AG09309 (cell line): ENCODE measurements around the gene C9orf43.
"Not testable (repeated sequence)": the region's sequence is repeated elsewhere in the genome, so short reads cannot be mapped to it uniquely, and the experiment has no call there.

ENCODE experiments used
- DNase-seq: peaks from one replicate; pipeline ENCODE4 v3.0.0-alpha.2; 2010; ENCODE audit warnings: low read depth
- H3K4me3 ChIP-seq: 2 replicates; pipeline ENCODE4 v1.5.1; 2011; ENCODE audit warnings: mild to moderate bottlenecking, low read depth, low read length, moderate library complexity; ENCODE audit not compliant: control insufficient read depth
- CTCF ChIP-seq: IDR thresholded peaks from 2 replicates; pipeline ENCODE4 v1.5.1; 2011; ENCODE audit warnings: mild to moderate bottlenecking, low read depth, low read length, inconsistent platforms; ENCODE audit not compliant: insufficient read depth, control insufficient read depth; ENCODE audit errors: missing control alignments

C9orf43 gene

GRCh38 chr9:113410207-113410864 lies at the start of gene C9orf43, which contains the start of gene POLE3:
C9orf43 (plus strand) TSS chr9:113410747; CDS start chr9:113413494, 2,747 bp downstream.
POLE3 (minus strand) TSS chr9:113410675; CDS start chr9:113410293, 382 bp downstream.
- H3K4me3 ChIP-seq, result peak within 1 kb of the TSS; percentile 99
- peak; percentile 70 for DNase-seq
- TF ChIP-seq CTCF, result no peak

- TF ChIP-seq CTCF, result no peak
- no peak overlapping the region for H3K4me3 ChIP-seq
- peak; percentile 21 for DNase-seq
Measured at GRCh38 chr9:113361304-113362018, 49.1 kb upstream of the C9orf43 start.

GRCh38 chr9:113363336-113363735 lies 47.2 kb upstream of the C9orf43 start:
- no peak for DNase-seq
- no peak overlapping the region for H3K4me3 ChIP-seq
- no peak for TF ChIP-seq CTCF

GRCh38 chr9:113364951-113365350 lies 45.6 kb upstream of the C9orf43 start:
- TF ChIP-seq CTCF, result no peak
- no peak for DNase-seq

GRCh38 chr9:113365652-113366051 lies 44.9 kb upstream of the C9orf43 start:
- H3K4me3 ChIP-seq, DNase-seq: not testable (repeated sequence)

More at GRCh38 chr9:113364951-113365350, 45.6 kb upstream of the C9orf43 start:
- H3K4me3 ChIP-seq, result no peak overlapping the region

- no peak overlapping the region for H3K4me3 ChIP-seq
- no peak for DNase-seq
- TF ChIP-seq CTCF, result no peak
Measured at GRCh38 chr9:113368348-113368981, 42.1 kb upstream of the C9orf43 start.
